Activated CD4-positive, alpha-beta T cell treated with anti-CD3 and anti-CD28 coated beads for 36 hours (primary cell): ENCODE results near the gene CLDN7. TPM values are rescaled to one million over a fixed set of nuclear protein-coding genes. Genes with fewer than 3 reads are reported as not detected.
A peak's percentile ranks its signal among the peaks of the same experiment; 100 is the strongest.

Experiments used
- ATAC-seq: fragments of 200-7000 bp; cut with Tn5 transposase; one replicate; pipeline ENCODE4 v1.10.0; 2021; ENCODE audit warnings: mild to moderate bottlenecking, moderate library complexity
- CTCF ChIA-PET: fragments of 350-600 bp; sonication (Branson Sonifier 250); formaldehyde crosslinking; loops from one replicate; lab custom pipeline; 2021; ENCODE audit warnings: antibody characterized with exemption; lab: Charles Lee
- POLR2A ChIA-PET: fragments of 350-600 bp; sonication (Branson Sonifier 250); formaldehyde crosslinking; loops from one replicate; lab custom pipeline; 2021; ENCODE audit warnings: antibody characterized with exemption, inconsistent platforms; lab: Charles Lee
- DNase-seq: peaks from one replicate; pipeline ENCODE4 v3.0.0-alpha.2; 2020
- H3K27ac Mint-ChIP-seq: one replicate; pipeline ENCODE4 v1.8.0; 2021; ENCODE audit warnings: mixed read lengths
- H3K27me3 Mint-ChIP-seq: one replicate; pipeline ENCODE4 v1.8.0; 2021; ENCODE audit warnings: mixed read lengths
- H3K36me3 Mint-ChIP-seq: one replicate; pipeline ENCODE4 v1.8.0; 2021; ENCODE audit warnings: low read depth, mixed read lengths
- H3K4me1 Mint-ChIP-seq: one replicate; pipeline ENCODE4 v1.8.0; 2021; ENCODE audit warnings: mixed read lengths
- H3K4me3 Mint-ChIP-seq: one replicate; pipeline ENCODE4 v1.8.0; 2021; ENCODE audit warnings: mild to moderate bottlenecking, moderate library complexity, mixed read lengths
- H3K9me3 Mint-ChIP-seq: one replicate; pipeline ENCODE4 v1.8.0; 2021; ENCODE audit warnings: low read depth, mixed read lengths
- intact Hi-C, 2 experiments: fragments of 100-400 bp; cut with DNase I in 1 of 2; cut with micrococcal nuclease in 1 of 2; formaldehyde crosslinking; loops; one replicate each; pipeline versions ENCODE4 v1.14.2 to v1.15.1; 2022 to 2024; cut with DNase I, micrococcal nuclease
- total RNA-seq, 2 experiments: library from RNA; stranded (reverse); gene quantifications; one replicate each; pipeline ENCODE4 v1.2.3, GENCODE V29; 2021

Gene CLDN7
- total RNA-seq, result under 1 TPM; 0.53 to 0.72 TPM

GRCh38 chr17:7262192-7262934, at the start of gene CLDN7:
Gene CLDN7, minus strand, starts transcription at chr17:7262478. Its CDS starts 435 bp downstream, at chr17:7262043.
- DNase-seq, result no peak
- ChIA-PET POLR2A (no interaction called here), CTCF (no interaction called here)
- Mint-ChIP-seq H3K4me3 (peak within 1 kb of the TSS; percentile 45), H3K4me1 (peaks cover 28% of the 10 kb centered on the region), H3K27ac (peak within 1 kb of the TSS; percentile 24), H3K27me3 (peaks cover 25% of the 10 kb centered on the region), H3K36me3 (peaks cover 5% of the 10 kb centered on the region), H3K9me3 (no peaks in the 10 kb centered on the region)
- intact Hi-C loops, result loop anchor here in 1 of 2 experiments (5.0 kb wide), 1 partner anchor 35 kb away; no protein-coding TSS in a partner anchor
- ATAC-seq, result no peak

- H3K4me3 Mint-ChIP-seq, result peak overlapping the region; percentile 94
- H3K27ac Mint-ChIP-seq, result peak overlapping the region; percentile 94
- CTCF ChIA-PET, result interaction anchor here (0.8 kb wide), 1 partner anchor 14 kb away, joined by 3 read pairs; no protein-coding TSS in a partner anchor
- POLR2A ChIA-PET, result no interaction called here
- H3K4me1 Mint-ChIP-seq, result peaks cover 62% of the 10 kb centered on the region
- intact Hi-C loops, result no loop called here
- ATAC-seq (no peak), DNase-seq (no peak)
- peaks cover 56% of the 10 kb centered on the region for H3K36me3 Mint-ChIP-seq
- no peaks in the 10 kb centered on the region for H3K9me3 Mint-ChIP-seq
- H3K27me3 Mint-ChIP-seq, result no peaks in the 10 kb centered on the region
Observed at GRCh38 chr17:7311110-7311705, 48.9 kb upstream of the CLDN7 start.

GRCh38 chr17:7309628-7310027, 47.4 kb upstream of the CLDN7 start:
- ATAC-seq, result no peak
- H3K4me3 Mint-ChIP-seq, result peak overlapping the region; percentile 94
- H3K9me3 Mint-ChIP-seq, result no peaks in the 10 kb centered on the region
- H3K27ac Mint-ChIP-seq, result peak overlapping the region; percentile 94
- ChIA-PET CTCF (interaction anchor here (0.9 to 2.3 kb wide), 4 partner anchors 13 to 270 kb away, joined by 3 to 7 read pairs (median 4); partner anchors contain the start of gene CD68), POLR2A (interaction anchor here (0.6 to 1.9 kb wide), 2 partner anchors 20 to 265 kb away, joined by 3 to 9 read pairs; partner anchors contain the start of gene NEURL4)
- H3K36me3 Mint-ChIP-seq, result peaks cover 51% of the 10 kb centered on the region
- DNase-seq, result no peak
- H3K27me3 Mint-ChIP-seq, result no peaks in the 10 kb centered on the region
- H3K4me1 Mint-ChIP-seq, result peaks cover 59% of the 10 kb centered on the region
- intact Hi-C loops, result loop anchor here (2.0 to 5.0 kb wide), 5 partner anchors 57 to 657 kb away; partner anchors contain the start of genes C17orf100 (in 1 of the 2), CTDNEP1 (in 1 of the 2), ELP5 (in 1 of the 2) and MED31 (in 1 of the 2)

GRCh38 chr17:7308625-7309433, 46.6 kb upstream of the CLDN7 start:
- POLR2A ChIA-PET, result interaction anchor here (0.6 to 1.9 kb wide), 4 partner anchors 21 to 379 kb away, joined by 3 to 9 read pairs (median 3); partner anchors contain the start of genes NEURL4 and TP53
- peaks cover 51% of the 10 kb centered on the region for H3K36me3 Mint-ChIP-seq

GRCh38 chr17:7307686-7308624, 45.7 kb upstream of the CLDN7 start:
- H3K27me3 Mint-ChIP-seq, result no peaks in the 10 kb centered on the region
- CTCF ChIA-PET, result interaction anchor here (1.0 to 2.3 kb wide), 3 partner anchors 11 to 172 kb away, joined by 3 to 6 read pairs (median 4); partner anchors contain the start of gene ACAP1
- no peaks in the 10 kb centered on the region for H3K9me3 Mint-ChIP-seq
- H3K4me1 Mint-ChIP-seq, result peaks cover 44% of the 10 kb centered on the region
- POLR2A ChIA-PET, result interaction anchor here (0.6 to 1.9 kb wide), 2 partner anchors 22 to 379 kb away, joined by 3 to 9 read pairs; partner anchors contain the start of genes NEURL4 and TP53
- intact Hi-C loops, result loop anchor here (1.0 to 5.0 kb wide), 22 partner anchors 21 to 656 kb away; partner anchors contain the start of genes ELP5 (in 2 of the 2), NEURL4 (in 2 of the 2), PHF23 (in 2 of the 2) and POLR2A (in 2 of the 2)
- ATAC-seq (no peak), DNase-seq (peak; percentile 72)
- peak overlapping the region; percentile 100 for H3K27ac Mint-ChIP-seq
- H3K36me3 Mint-ChIP-seq, result peaks cover 47% of the 10 kb centered on the region
- H3K4me3 Mint-ChIP-seq, result peak overlapping the region; percentile 96

More at GRCh38 chr17:7308625-7309433, 46.6 kb upstream of the CLDN7 start:
- peak; percentile 52 for ATAC-seq
- Mint-ChIP-seq H3K27ac (peak overlapping the region; percentile 94), H3K4me1 (peaks cover 53% of the 10 kb centered on the region), H3K27me3 (no peaks in the 10 kb centered on the region), H3K9me3 (no peaks in the 10 kb centered on the region), H3K4me3 (peak overlapping the region; percentile 94)
- CTCF ChIA-PET, result interaction anchor here (1.0 to 2.3 kb wide), 4 partner anchors 12 to 172 kb away, joined by 3 to 7 read pairs (median 5); partner anchors contain the start of gene ACAP1
- intact Hi-C loops, result loop anchor here (1.0 to 5.0 kb wide), 7 partner anchors 57 to 657 kb away; partner anchors contain the start of genes C17orf100 (in 1 of the 2), CNTROB (in 1 of the 2), CTDNEP1 (in 1 of the 2) and ELP5 (in 1 of the 2)
- DNase-seq, result peak; percentile 87

- peaks cover 36% of the 10 kb centered on the region for H3K4me1 Mint-ChIP-seq
- ChIA-PET CTCF (no interaction called here), POLR2A (no interaction called here)
- intact Hi-C loops, result loop anchor here (1.0 to 5.0 kb wide), 19 partner anchors 22 to 655 kb away; partner anchors contain the start of genes ELP5 (in 2 of the 2), NEURL4 (in 2 of the 2), POLR2A (in 2 of the 2) and C17orf100 (in 1 of the 2)
- no peaks in the 10 kb centered on the region for H3K27me3 Mint-ChIP-seq
- ATAC-seq (peak; percentile 86), DNase-seq (peak; percentile 100)
- peaks cover 39% of the 10 kb centered on the region for H3K36me3 Mint-ChIP-seq
- H3K27ac Mint-ChIP-seq, result peak within 1 kb of the TSS; percentile 100
- H3K9me3 Mint-ChIP-seq, result no peaks in the 10 kb centered on the region
- peak within 1 kb of the TSS; percentile 96 for H3K4me3 Mint-ChIP-seq
Observed at GRCh38 chr17:7306911-7307685, 44.8 kb upstream of the CLDN7 start, which contains the start of gene EIF5A. Gene EIF5A, plus strand, starts transcription at chr17:7307628. Its CDS starts 2,008 bp downstream, at chr17:7309636.

GRCh38 chr17:7304179-7304578, 41.9 kb upstream of the CLDN7 start:
- CTCF ChIA-PET, result interaction anchor here (0.6 to 1.3 kb wide), 2 partner anchors 249 to 285 kb away, joined by 3 to 4 read pairs; no protein-coding TSS in a partner anchor
- no peaks in the 10 kb centered on the region for H3K9me3 Mint-ChIP-seq
- POLR2A ChIA-PET, result no interaction called here
- H3K4me1 Mint-ChIP-seq, result peaks cover 10% of the 10 kb centered on the region
- H3K4me3 Mint-ChIP-seq, result no peak overlapping the region
- ATAC-seq, result no peak
- no peak overlapping the region for H3K27ac Mint-ChIP-seq
- peaks cover 12% of the 10 kb centered on the region for H3K36me3 Mint-ChIP-seq
- no peak for DNase-seq
- intact Hi-C loops, result no loop called here
- no peaks in the 10 kb centered on the region for H3K27me3 Mint-ChIP-seq

- intact Hi-C loops, result loop anchor here (1.0 to 10.0 kb wide), 6 partner anchors 16 to 250 kb away; partner anchors contain the start of gene CLDN7 (in 1 of the 2)
- H3K27me3 Mint-ChIP-seq, result peaks cover 19% of the 10 kb centered on the region
- no peak overlapping the region for H3K27ac Mint-ChIP-seq
- H3K4me3 Mint-ChIP-seq, result peak overlapping the region; percentile 35
- CTCF ChIA-PET, result interaction anchor here (0.6 to 2.3 kb wide), 29 partner anchors 9 to 393 kb away, joined by 3 to 45 read pairs (median 4); partner anchors contain the start of genes ACAP1, GPS2 and SLC2A4
- H3K9me3 Mint-ChIP-seq, result no peaks in the 10 kb centered on the region
- no peaks in the 10 kb centered on the region for H3K36me3 Mint-ChIP-seq
- H3K4me1 Mint-ChIP-seq, result peaks cover 23% of the 10 kb centered on the region
- ATAC-seq (peak; percentile 38), DNase-seq (peak; percentile 83)
- POLR2A ChIA-PET, result interaction anchor here (0.6 to 1.5 kb wide), 2 partner anchors 39 to 251 kb away, joined by 3 read pairs; no protein-coding TSS in a partner anchor
Observed at GRCh38 chr17:7296189-7296861, 34.0 kb upstream of the CLDN7 start.
